Suprapubic skin (tissue), 3 donors: ENCODE results near the gene COL5A1.

ENCODE experiments used
- CTCF ChIP-seq, 2 donors: fragments of 200-600 bp in 1 of 2; fragments of 450-650 bp in 1 of 2; sonication (generic) in 1 of 2; IDR thresholded peaks; one replicate each; pipeline ENCODE4 v1.5.1; 2016 to 2019; ENCODE audit warnings: antibody characterized with exemption in 2 of 2, mild to moderate bottlenecking in 1 of 2, moderate library complexity in 1 of 2
- POLR2A ChIP-seq, 2 donors: fragments of 450-650 bp; IDR thresholded peaks; one replicate each; pipeline ENCODE4 v1.6.1; 2017; ENCODE audit warnings: antibody characterized with exemption in 2 of 2, mild to moderate bottlenecking in 2 of 2, moderate library complexity in 2 of 2

- no peak for TF ChIP-seq CTCF (IDR thresholded peaks at IDR 0.05)
- TF ChIP-seq POLR2A (IDR thresholded peaks at IDR 0.05), result no peak
Measured at GRCh38 chr9:134621558-134622110, 20.0 kb upstream of the COL5A1 start.
